Psoas muscle (tissue), 8 donors: Measurements from ENCODE around the gene EXTL1. TPM values are rescaled to one million over a fixed set of nuclear protein-coding genes. Genes with fewer than 3 reads are reported as not detected.
A peak's percentile ranks its signal among the peaks of the same experiment; 100 is the strongest.

ENCODE experiments used
- ATAC-seq, 4 donors: fragments of 200-7000 bp; cut with Tn5 transposase; one replicate each; pipeline ENCODE4 v1.9.1; 2020; ENCODE audit warnings: moderate library complexity in 3 of 4, mild to moderate bottlenecking in 2 of 4
- DNase-seq, 2 donors: peaks; one replicate each; pipeline ENCODE4 v3.0.0-alpha.2; 2020
- H3K27ac ChIP-seq: fragments of 200-600 bp; one replicate; pipeline ENCODE4 v1.8.0; 2022
- H3K27me3 ChIP-seq, 3 donors: fragments of 200-600 bp in 1 of 3; one replicate each; pipeline versions ENCODE4 v1.6.1 to v1.8.0; 2013 to 2022; ENCODE audit warnings: low read length in 2 of 3, mild to moderate bottlenecking in 2 of 3, moderate library complexity in 1 of 3; ENCODE audit not compliant: insufficient read depth in 3 of 3
- H3K36me3 ChIP-seq, 2 donors: fragments of 200-600 bp in 1 of 2; one replicate each; pipeline versions ENCODE4 v1.6.1 to v1.8.0; 2013 to 2022; ENCODE audit warnings: low read depth in 1 of 2, mild to moderate bottlenecking in 1 of 2, moderate library complexity in 1 of 2; ENCODE audit not compliant: insufficient read depth in 1 of 2
- H3K4me1 ChIP-seq: fragments of 200-600 bp; one replicate; pipeline ENCODE4 v1.8.0; 2022
- H3K4me3 ChIP-seq: fragments of 200-600 bp; one replicate; pipeline ENCODE4 v1.8.0; 2022; ENCODE audit warnings: mild to moderate bottlenecking
- H3K9me3 ChIP-seq: fragments of 200-600 bp; one replicate; pipeline ENCODE4 v1.8.0; 2022
- WGBS, 3 donors: extraction: QIAGEN DNeasy Blood & Tissue Kit; methylation state at CpG; one replicate each; pipeline versions ENCODE4 v1.1.6 to v1.1.7; 2013; 5-methylcytosine and 5-hydroxymethylcytosine counted together
- intact Hi-C, 2 donors: fragments of 100-400 bp; cut with DNase I; formaldehyde crosslinking; loops; one replicate each; pipeline versions ENCODE4 v1.11.0 to v1.14.2; 2022
- polyA plus RNA-seq, 3 donors: library from polyadenylated mRNA; stranded (reverse); fragments of 200-250 nt; gene quantifications; one replicate each; pipeline ENCODE4 v1.2.3, GENCODE V29; 2013
- total RNA-seq, 4 donors: library from RNA; stranded (reverse); fragmentation: NEBNext Ultra II Directional in 2 of 4; extraction: Animal tissue kit (Norgen Biotek cat#: 25700) in 2 of 4; gene quantifications; one replicate each; pipeline versions ENCODE4 v1.2.1 to v1.2.4, GENCODE V29; 2021 to 2023
- TF ChIP-seq, protein P1 (sequence below): fragments of 200-600 bp; IDR thresholded peaks from one replicate; pipeline ENCODE4 v1.8.0; 2022; ENCODE audit warnings: antibody characterized with exemption
- donor health status: healthy with polysubstance abuse.
- donor health status: DM: no; HTN: no; CAD: no; lungs with moderate emphysema.
- donor health status: Bipolar disorder and iron deficiency.
- donor health status: healthy.
- donor health status: DM: yes; HTN: yes; CAD: no.
- donor health status: DM: no; HTN: no; CAD: no.
- donor health status: DM: no; HTN: no; CAD: no.
- donor health status: DM: yes; HTN: yes; CAD: no.

The EXTL1 gene
- total and polyA plus RNA-seq, 7 donors: 0.39 to 4.6 (median 1.1) TPM

DNA sequence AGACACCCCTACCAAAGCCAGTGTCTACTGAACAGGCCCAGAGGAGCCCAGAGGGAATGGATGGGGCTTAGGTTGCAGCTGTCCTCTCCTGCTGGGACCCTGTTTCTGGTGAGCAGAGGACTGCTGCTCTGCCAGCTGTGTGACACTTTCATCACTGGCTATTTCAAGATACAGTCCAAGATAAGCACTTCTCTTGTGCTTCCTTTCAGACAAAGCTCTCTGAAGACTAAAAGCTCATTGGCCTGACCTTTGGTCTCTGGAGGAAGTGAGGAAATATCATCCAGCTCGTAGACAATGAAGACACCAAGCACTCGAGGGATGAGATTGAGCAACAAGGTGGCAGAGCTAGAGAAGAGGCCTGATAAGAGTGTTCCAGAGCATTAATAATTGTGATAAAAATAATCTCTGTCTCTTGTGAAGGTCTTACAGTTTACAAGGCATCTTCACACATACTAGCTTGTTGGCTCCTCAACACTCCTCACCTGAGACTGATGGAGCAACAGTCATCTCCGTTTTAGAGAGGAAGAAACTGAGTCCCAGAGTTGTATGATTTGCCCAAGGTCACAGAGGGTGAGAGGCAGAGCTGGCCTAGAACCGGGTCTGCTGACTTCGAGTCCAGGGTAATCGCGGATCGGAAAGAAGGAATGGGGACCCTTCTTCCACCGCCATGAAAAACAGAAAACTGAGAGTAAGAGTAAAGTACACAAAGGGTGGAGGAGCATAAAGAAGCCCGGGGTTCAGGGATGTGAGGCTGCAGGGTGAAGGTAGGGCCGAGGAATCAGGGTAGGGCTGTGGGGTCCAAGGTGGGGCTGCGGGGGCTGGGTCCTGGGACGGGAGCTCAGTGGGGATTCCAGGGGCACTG is 24.4 kb upstream of the EXTL1 start:
- Histone ChIP-seq H3K9me3 (no peaks in the 10 kb centered on the region), H3K4me1 (peaks cover 42% of the 10 kb centered on the region), H3K4me3 (peak overlapping the region; percentile 73), H3K27me3 (no peaks in the 10 kb centered on the region), H3K27ac (peak overlapping the region; percentile 86), H3K36me3 (peaks cover 0 to 5% of the 10 kb centered on the region in 2 donors)
- TF ChIP-seq, protein P1, sequence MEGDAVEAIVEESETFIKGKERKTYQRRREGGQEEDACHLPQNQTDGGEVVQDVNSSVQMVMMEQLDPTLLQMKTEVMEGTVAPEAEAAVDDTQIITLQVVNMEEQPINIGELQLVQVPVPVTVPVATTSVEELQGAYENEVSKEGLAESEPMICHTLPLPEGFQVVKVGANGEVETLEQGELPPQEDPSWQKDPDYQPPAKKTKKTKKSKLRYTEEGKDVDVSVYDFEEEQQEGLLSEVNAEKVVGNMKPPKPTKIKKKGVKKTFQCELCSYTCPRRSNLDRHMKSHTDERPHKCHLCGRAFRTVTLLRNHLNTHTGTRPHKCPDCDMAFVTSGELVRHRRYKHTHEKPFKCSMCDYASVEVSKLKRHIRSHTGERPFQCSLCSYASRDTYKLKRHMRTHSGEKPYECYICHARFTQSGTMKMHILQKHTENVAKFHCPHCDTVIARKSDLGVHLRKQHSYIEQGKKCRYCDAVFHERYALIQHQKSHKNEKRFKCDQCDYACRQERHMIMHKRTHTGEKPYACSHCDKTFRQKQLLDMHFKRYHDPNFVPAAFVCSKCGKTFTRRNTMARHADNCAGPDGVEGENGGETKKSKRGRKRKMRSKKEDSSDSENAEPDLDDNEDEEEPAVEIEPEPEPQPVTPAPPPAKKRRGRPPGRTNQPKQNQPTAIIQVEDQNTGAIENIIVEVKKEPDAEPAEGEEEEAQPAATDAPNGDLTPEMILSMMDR: no peak
- 1 to 2% (median 1%) methylated on average over 13 of the region's 13 CpGs for WGBS, 3 donors
- DNase-seq: no peak
- ATAC-seq: peak; percentile 28 to 76 (median 52)
- intact Hi-C loops: loop anchor here (5.0 to 10.0 kb wide), 2 partner anchors 100 to 172 kb away; no protein-coding TSS in a partner anchor

DNA sequence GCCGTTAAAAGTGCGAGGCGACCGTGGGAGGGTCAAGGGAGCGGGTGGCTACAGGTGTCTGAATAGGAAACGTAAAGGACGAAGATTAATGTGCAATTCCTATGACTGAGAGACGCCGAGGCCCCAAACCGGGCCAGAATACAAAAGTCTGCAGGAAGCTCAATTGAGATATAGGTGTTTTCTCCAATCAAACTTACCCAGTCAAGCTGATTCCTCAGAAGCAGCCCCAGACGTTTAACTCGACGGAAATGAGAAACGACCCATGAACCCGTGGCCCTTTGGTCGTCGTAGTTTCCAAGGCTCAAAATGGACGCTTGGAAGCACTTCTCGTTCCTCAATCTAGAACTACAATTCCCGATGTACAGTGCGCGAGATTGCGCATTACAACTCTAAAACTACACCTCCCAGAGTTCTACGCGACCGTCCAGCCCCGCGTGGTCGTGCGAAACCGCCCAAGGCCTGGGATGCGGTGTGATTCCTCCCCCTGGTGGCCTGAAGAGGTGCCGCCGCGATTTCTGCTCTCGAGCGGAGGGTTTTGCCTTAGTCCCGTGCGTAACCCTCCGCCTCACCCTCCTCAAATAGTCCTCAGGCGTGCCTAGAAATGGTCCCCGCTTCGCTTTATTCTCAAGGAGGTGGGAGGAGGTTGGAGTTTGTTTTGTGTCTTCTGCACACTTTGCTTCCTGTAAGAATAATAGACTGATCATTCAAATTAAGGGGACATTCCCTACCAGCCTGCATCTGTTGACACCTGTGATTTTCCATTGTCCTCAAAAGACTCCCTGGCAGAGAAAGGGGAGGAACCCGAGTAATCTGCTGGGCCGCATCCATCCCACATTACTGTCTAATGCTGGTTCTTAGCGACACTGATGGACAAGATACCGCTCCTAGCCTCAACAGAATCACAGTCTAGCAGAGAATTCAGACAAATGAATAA is 23.5 kb upstream of the EXTL1 start, which contains the start of gene PAFAH2:
PAFAH2 (minus strand) TSS at position 236 of the 934 bp plus-strand sequence. CDS start 7,247 bp downstream, outside the sequence.
- no peaks in the 10 kb centered on the region for H3K9me3 ChIP-seq
- no peaks in the 10 kb centered on the region for H3K27me3 ChIP-seq
- H3K4me1 ChIP-seq: peaks cover 34% of the 10 kb centered on the region
- H3K27ac ChIP-seq: peak within 1 kb of the TSS; percentile 86
- peaks cover 0 to 5% of the 10 kb centered on the region in 2 donors for H3K36me3 ChIP-seq
- TF ChIP-seq, protein P1: peak; percentile 97
- peak within 1 kb of the TSS; percentile 73 for H3K4me3 ChIP-seq
- intact Hi-C loops: loop anchor here (1.0 to 10.0 kb wide), 3 partner anchors 101 to 173 kb away; no protein-coding TSS in a partner anchor
- 1% methylated on average over 47 of the region's 47 CpGs for WGBS, 3 donors
- DNase-seq: peak; percentile 96 to 99
- peak; percentile 95 to 98 (median 96) for ATAC-seq

DNA sequence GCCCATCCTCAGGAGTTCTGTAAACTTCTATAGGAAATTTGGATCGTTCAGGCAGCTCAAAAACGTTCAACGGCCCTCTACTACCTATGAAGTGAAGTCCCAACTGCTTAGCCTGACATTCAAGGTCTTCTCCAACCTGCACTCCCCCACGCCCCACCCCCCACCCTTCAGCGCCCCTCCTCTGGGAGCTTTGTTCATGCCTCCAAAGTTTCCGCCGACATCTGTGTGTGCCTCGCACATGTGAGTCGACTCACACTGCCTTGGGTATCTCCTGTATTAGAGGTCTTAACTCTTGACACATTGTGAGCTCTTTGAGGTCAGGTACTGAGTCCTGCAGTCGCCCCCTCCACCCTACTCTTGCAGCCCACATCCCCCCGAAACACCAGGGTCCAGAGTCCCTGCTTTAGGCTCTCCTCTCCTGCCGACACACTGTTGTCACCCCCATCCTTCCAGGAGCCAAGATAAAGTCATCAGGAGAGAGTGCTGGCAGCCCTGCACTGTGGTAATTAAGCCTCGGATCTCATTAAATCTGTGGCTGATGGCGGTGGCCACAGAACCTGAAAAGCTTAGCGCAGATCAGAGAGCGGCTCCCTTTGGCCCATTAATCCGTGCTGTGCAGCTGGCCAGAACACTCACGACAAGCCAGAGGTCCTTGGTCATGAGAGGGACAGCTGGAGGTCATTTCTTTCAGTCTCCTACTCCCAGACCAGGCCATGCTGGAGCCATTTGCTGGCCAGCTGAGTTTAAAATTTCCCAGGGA is 22.4 kb upstream of the EXTL1 start:
- Histone ChIP-seq H3K4me3 (no peak overlapping the region), H3K27me3 (no peaks in the 10 kb centered on the region), H3K36me3 (no peaks in the 10 kb centered on the region), H3K4me1 (peaks cover 25% of the 10 kb centered on the region), H3K9me3 (no peaks in the 10 kb centered on the region), H3K27ac (peak overlapping the region; percentile 86)
- ATAC-seq (no peak), DNase-seq (no peak)
- WGBS, 3 donors: 53 to 63% (median 56%) methylated on average over 17 to 18 of the region's 18 CpGs
- TF ChIP-seq, protein P1: no peak
- intact Hi-C loops: loop anchor here (5.0 to 10.0 kb wide), 2 partner anchors 102 to 174 kb away; no protein-coding TSS in a partner anchor

DNA sequence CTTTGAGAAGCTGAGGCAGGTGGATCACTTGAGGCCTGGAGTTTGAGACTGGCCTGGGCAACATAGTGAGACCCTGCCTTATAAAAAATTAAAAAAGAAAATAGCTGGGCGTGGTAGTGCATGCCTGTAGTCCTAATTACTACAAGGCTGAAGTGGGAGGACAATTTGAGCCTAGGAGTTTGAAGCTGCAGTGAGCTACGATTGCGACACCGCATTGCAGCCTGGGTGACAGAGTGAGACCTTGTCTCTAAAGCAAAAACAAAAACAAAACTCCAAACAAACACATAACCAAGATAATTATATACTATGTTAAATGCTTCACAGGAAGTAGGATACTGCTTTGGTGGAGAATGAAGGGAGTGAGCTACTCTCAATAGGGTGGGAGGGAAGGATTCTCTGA is 18.3 kb upstream of the EXTL1 start:
- H3K36me3 ChIP-seq: no peaks in the 10 kb centered on the region
- no peaks in the 10 kb centered on the region for H3K9me3 ChIP-seq
- DNase-seq: no peak
- intact Hi-C loops: no loop called here
- no peak overlapping the region for H3K4me3 ChIP-seq
- ATAC-seq: no peak
- peaks cover 5% of the 10 kb centered on the region for H3K4me1 ChIP-seq
- no peak overlapping the region for H3K27ac ChIP-seq
- 87 to 93% (median 91%) methylated on average over 4 of the region's 4 CpGs for WGBS, 3 donors
- no peaks in the 10 kb centered on the region for H3K27me3 ChIP-seq
- TF ChIP-seq, protein P1: no peak
